ENCODE measurements around the gene MRPS11. TPM values are rescaled to one million over a fixed set of nuclear protein-coding genes. Genes with fewer than 3 reads are reported as not detected.
A peak's percentile ranks its signal among the peaks of the same experiment; 100 is the strongest.

Gene MRPS11
- total RNA-seq (2011; cell fraction: chromatin; rRNA removed; ENCODE audit: low replicate concordance) = 31.8 and 43.4 TPM in 2 replicates
- 23.3 and 25.0 TPM in 2 replicates for total RNA-seq (2011; cell fraction: nucleolus; rRNA removed)
- 25.3 and 42.7 TPM in 2 replicates for total RNA-seq (2011; cell fraction: nucleoplasm; rRNA removed)
- total RNA-seq (2014; rRNA removed) (54.9 and 75.7 TPM in 2 replicates), total RNA-seq (2014; rRNA removed; fragmentation: Illumina TruSeq; extraction: Trizol) (40.4 and 44.8 TPM in 2 replicates), total RNA-seq (2015; rRNA removed; fragmentation: Illumina TruSeq; extraction: Trizol) (51.3 and 52.9 TPM in 2 replicates), total RNA-seq (2021) (61.1 and 72.9 TPM in 2 replicates), polyA plus RNA-seq (2011; rRNA removed) (57.3 and 67.3 TPM in 2 replicates), polyA plus RNA-seq (2014; fragmentation: Illumina TruSeq; extraction: Trizol) (53.1 and 54.1 TPM in 2 replicates), polyA plus RNA-seq (2014; fragmentation: Nextera tagmentation; extraction: Ambion mirVana) (10 to 100 TPM; 28.3 to 39.4 TPM), polyA plus RNA-seq (2014; rRNA removed) (83.2 and 90.3 TPM in 2 replicates), polyA minus RNA-seq (2011; rRNA and poly(A)+ RNA removed) (20.8 and 28.3 TPM in 2 replicates), Bru-seq, nascent RNA (percentile 81 among the genes with signal in this experiment), BruChase-seq, experiment 1, labeled RNA remaining after a 2-hour chase (percentile 76 among the genes with signal in this experiment), BruChase-seq, experiment 2, labeled RNA remaining after a 6-hour chase (percentile 73 among the genes with signal in this experiment)
- polyA plus RNA-seq (2011; cell fraction: cytosol; rRNA removed) = 54.0 and 96.1 TPM in 2 replicates
- 30.1 and 33.7 TPM in 2 replicates for polyA plus RNA-seq (2011; cell fraction: nucleus; rRNA removed)
- polyA plus RNA-seq (2012) = 39.9 and 51.0 TPM in 2 replicates
- polyA minus RNA-seq (2011; cell fraction: cytosol; rRNA and poly(A)+ RNA removed) = 21.4 and 27.4 TPM in 2 replicates
- polyA minus RNA-seq (2011; cell fraction: nucleus; rRNA and poly(A)+ RNA removed) = 13.7 and 19.4 TPM in 2 replicates
- long read RNA-seq, experiment 1, transcript MRPS11-204 (5 exons, 918 nt) = minor isoform, 5 of 112 reads
- long read RNA-seq, experiment 1, transcript MRPS11-201 (6 exons, 3,644 nt) = major isoform, 44 of 112 reads
- long read RNA-seq, experiment 1, partial matches to known transcripts = 9 of 112 reads
- long read RNA-seq, experiment 1, other reads (novel, unspliced or antisense) = 51 of 112 reads
- long read RNA-seq, experiment 2, transcript MRPS11-201 (6 exons, 3,644 nt) = major isoform, 36 of 80 reads
- long read RNA-seq, experiment 2, partial matches to known transcripts = 6 of 80 reads
- long read RNA-seq, experiment 2, other reads (novel, unspliced or antisense) = 33 of 80 reads
- long read RNA-seq, experiment 3, transcript MRPS11-201 (6 exons, 3,644 nt) = major isoform, 42 of 66 reads
- long read RNA-seq, experiment 3, partial matches to known transcripts = 1 of 66 reads
- long read RNA-seq, experiment 3, other reads (novel, unspliced or antisense) = 21 of 66 reads

DNA sequence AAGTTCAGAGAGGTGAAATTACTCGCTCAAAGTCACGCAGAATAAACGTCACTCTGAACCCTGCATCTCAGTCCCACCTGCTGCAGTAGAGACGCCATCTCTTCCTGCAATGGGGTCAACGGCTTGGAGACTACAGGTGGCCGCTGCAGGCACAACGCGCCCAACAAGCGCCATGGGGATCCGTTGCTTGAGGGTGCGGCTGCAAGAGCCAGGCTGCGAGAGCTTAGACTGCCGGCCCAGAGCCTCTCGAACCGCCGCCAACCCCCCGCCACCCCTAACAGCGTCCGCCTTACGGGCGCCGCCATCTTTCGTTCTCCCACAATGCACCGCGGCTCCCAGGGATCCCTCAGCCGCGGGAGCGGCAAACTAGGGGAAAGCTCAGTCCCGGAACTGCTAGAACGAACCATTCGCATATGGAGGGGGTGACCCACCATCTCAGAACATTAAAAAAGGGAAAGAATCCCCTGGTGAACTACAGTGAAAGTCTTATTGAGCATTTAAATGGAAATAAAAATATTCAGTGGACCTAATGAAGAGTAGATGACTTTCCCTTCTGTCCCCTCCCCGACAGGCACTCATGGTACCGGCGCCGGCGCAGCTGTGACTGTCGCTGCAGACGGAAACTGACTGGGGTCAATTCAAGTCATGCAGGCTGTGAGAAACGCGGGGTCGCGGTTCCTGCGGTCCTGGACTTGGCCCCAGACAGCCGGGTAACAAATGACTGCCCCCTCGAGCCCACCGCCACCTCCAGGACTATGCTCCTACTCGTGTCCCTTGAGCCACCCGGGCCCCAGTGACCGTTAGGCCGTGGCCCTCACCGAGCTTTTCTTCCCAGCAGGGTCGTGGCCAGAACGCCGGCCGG lies at the start of gene MRPS11, which contains the start of gene MRPL46:
TSS of gene MRPS11 (plus strand) at position 636 of the 862 bp plus-strand sequence. CDS start at position 646, 10 bp downstream.
TSS of gene MRPL46 (minus strand) at position 316 of the 862 bp plus-strand sequence. CDS start at position 305, 11 bp downstream.
- Histone ChIP-seq H3K79me2 (ENCODE audit: control insufficient read depth, insufficient read depth, low read length) (peaks cover 50% of the 10 kb centered on the region), H3K36me3 (ENCODE audit: control insufficient read depth, insufficient read depth, low read length) (peaks cover 68% of the 10 kb centered on the region), H3K9ac (ENCODE audit: insufficient read depth in 1 of 2, low read depth in 2 of 2, low read length in 2 of 2) (peak within 1 kb of the TSS; percentile 94 to 99), H3K9me3 (replicated peaks; ENCODE audit: control insufficient read depth, insufficient read depth, low read depth, low read length) (no peaks in the 10 kb centered on the region), H3K4me1 (replicated peaks in 1 of 2; ENCODE audit: control insufficient read depth in 2 of 2, insufficient read depth in 2 of 2, low read length in 2 of 2) (peaks cover 5 to 15% of the 10 kb centered on the region in 2 experiments; a peak in 4 of 5 replicates), H3K9me1 (ENCODE audit: control insufficient read depth, insufficient read depth, low read length) (no peaks in the 10 kb centered on the region), H3K27ac (ENCODE audit: extremely low read depth, low read depth, low read length) (peak within 1 kb of the TSS; percentile 99), H4K20me1 (replicated peaks; ENCODE audit: control insufficient read depth, insufficient read depth, low read length) (no peaks in the 10 kb centered on the region), H3K4me3 (peak within 1 kb of the TSS; percentile 88), H3K4me2 (ENCODE audit: insufficient read depth, low read length) (peak within 1 kb of the TSS; percentile 99), H3K27me3 (ENCODE audit: control insufficient read depth in 2 of 2, insufficient read depth in 2 of 2, low read length in 2 of 2) (no peaks in the 10 kb centered on the region), H2AFZ (ENCODE audit: low read depth, low read length) (peak within 1 kb of the TSS; percentile 97)
- WGBS (ENCODE audit: insufficient coverage, low coverage, missing lambda C conversion rate) = under 1% methylated on average over 54 of the region's 55 CpGs
- ChIA-PET CTCF (ENCODE audit: low intra/inter-chr PET ratio) (no interaction called here), POLR2A (interaction anchor here (0.6 to 1.3 kb wide), 15 partner anchors 8 to 251 kb away, joined by 3 to 16 read pairs (median 4); partner anchors contain the start of gene AEN)
- peak; percentile 93 for ATAC-seq
- intact Hi-C loops (cut with micrococcal nuclease) = no loop called here
- peak; percentile 91 to 94 (median 92) for DNase-seq (ENCODE audit: extremely low read depth in 1 of 4, low spot score in 3 of 4)
- BruUV-seq (replicated peaks) = no TSS peak
- peak; percentile 90 for FAIRE-seq
- in situ Hi-C loops (cut with MboI) = no loop called here
- 0 out of 4 replicates have a peak, but pooled peaks of 1 of the 2 experiments have one; percentile 29 for TF ChIP-seq KDM4B (IDR thresholded peaks at IDR 0.05; ENCODE audit: borderline replicate concordance in 2 of 2, low read depth in 1 of 2)
- peak; percentile 87 for TF ChIP-seq SUPT5H (IDR thresholded peaks at IDR 0.05)
- no peak for TF ChIP-seq TEAD2 (tag; IDR thresholded peaks at IDR 0.05)
- peak; percentile 15; the same call in 1 of the 2 replicates for TF ChIP-seq ZNF511 (CRISPR knock-in tag; IDR thresholded peaks at IDR 0.05)
- 0 out of 2 replicates have a peak, but pooled peaks have one; percentile 70 for TF ChIP-seq ZBTB1 (CRISPR knock-in tag; IDR thresholded peaks at IDR 0.05; ENCODE audit: borderline replicate concordance, low read depth)
- TF ChIP-seq ZNF395 (CRISPR knock-in tag; IDR thresholded peaks at IDR 0.05) = peak; percentile 58; the same call in 1 of the 2 replicates
- TF ChIP-seq, protein P1, sequence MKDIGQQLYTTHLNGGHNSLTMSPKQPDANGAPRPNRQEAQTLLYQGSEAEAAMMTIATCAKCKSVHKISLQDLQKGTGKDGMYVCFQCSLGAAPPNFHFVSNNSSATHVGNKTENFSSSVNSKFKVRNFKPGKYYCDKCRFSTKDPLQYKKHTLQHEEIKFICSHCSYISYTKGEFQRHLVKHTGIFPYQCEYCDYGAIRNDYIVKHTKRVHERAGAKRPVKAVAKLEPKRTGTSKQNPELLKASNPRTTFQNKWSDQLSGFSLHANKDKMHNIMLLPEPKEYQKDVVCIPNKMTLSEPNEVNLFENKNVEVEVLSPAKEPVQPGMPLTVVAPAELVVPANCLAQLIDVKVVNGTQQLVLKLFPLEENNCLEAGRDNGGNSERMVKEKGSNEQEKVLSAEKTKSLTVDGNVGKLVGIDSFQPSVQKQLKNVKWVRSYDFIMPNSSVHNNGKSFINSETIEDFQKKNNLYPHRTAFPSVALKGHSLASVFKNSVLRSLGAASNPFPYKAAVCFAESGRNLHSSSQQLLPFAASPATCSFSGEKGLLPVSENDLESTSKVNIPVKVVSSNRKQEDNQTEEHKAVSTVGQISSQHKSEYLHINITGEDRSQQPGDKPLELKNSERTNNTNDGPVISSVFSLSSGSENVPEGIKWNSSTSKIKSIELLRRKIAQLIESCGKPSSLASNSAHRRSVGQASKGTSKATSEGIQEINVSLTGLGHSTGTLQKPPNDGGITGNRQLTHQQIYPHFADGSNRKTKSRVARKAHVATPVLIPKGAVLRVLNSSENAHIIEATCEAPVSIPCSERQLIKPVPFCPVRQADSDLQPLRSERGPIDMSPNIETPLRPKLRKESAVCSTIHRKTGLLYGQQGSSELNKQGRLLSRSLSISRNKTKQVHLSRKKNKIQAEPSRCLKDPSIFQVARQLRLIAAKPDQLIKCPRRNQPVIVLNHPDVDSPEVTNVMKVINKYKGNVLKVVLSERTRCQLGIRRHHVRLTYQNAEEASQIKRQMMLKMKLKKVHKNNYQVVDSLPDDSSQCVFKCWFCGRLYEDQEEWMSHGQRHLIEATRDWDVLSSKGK (CRISPR knock-in tag; IDR thresholded peaks at IDR 0.05) = no peak
- peak; percentile 82 for TF ChIP-seq POU5F1 (IDR thresholded peaks at IDR 0.05; ENCODE audit: borderline replicate concordance, low read depth, low read length, partially characterized antibody)

All from K562 (cell line).